ENCODE data around the gene ARPC4. TPM values are rescaled to one million over a fixed set of nuclear protein-coding genes. Genes with fewer than 3 reads are reported as not detected.

Gene ARPC4
- total RNA-seq, 1 donor from 2014 or later = 170 TPM

- DNase-seq = no peak
- Histone ChIP-seq H3K27ac (peak overlapping the region; percentile 87), H3K4me1 (peaks cover 36% of the 10 kb centered on the region), H3K4me3 (peak overlapping the region; percentile 88), H3K36me3 (peaks cover 64% of the 10 kb centered on the region), H3K27me3 (ENCODE audit: low read depth) (no peaks in the 10 kb centered on the region), H3K9me3 (no peaks in the 10 kb centered on the region)
- intact Hi-C loops (cut with DNase I) = no loop called here
- no peak for ATAC-seq
- no peak for TF ChIP-seq CTCF (IDR thresholded peaks at IDR 0.05)
Observed at GRCh38 chr3:9750556-9751411, 42.1 kb upstream of the ARPC4 start.

- Histone ChIP-seq H3K27ac (peak overlapping the region; percentile 43), H3K36me3 (peaks cover 76% of the 10 kb centered on the region), H3K4me3 (no peak overlapping the region), H3K9me3 (no peaks in the 10 kb centered on the region), H3K4me1 (peaks cover 28% of the 10 kb centered on the region), H3K27me3 (ENCODE audit: low read depth) (no peaks in the 10 kb centered on the region)
- ATAC-seq = no peak
- intact Hi-C loops (cut with DNase I) = no loop called here
- DNase-seq = no peak
- TF ChIP-seq CTCF (IDR thresholded peaks at IDR 0.05) = no peak
Observed at GRCh38 chr3:9754678-9755077, 38.2 kb upstream of the ARPC4 start.

GRCh38 chr3:9757427-9757826 is 35.5 kb upstream of the ARPC4 start:
- H3K4me1 ChIP-seq = peaks cover 10% of the 10 kb centered on the region
- intact Hi-C loops (cut with DNase I) = no loop called here
- ATAC-seq (no peak), DNase-seq (no peak)
- no peak overlapping the region for H3K27ac ChIP-seq
- H3K27me3 ChIP-seq (ENCODE audit: low read depth) = no peaks in the 10 kb centered on the region
- H3K4me3 ChIP-seq = no peak overlapping the region
- no peaks in the 10 kb centered on the region for H3K9me3 ChIP-seq
- no peak for TF ChIP-seq CTCF (IDR thresholded peaks at IDR 0.05)
- peaks cover 87% of the 10 kb centered on the region for H3K36me3 ChIP-seq

- Histone ChIP-seq H3K9me3 (no peaks in the 10 kb centered on the region), H3K4me3 (no peak overlapping the region), H3K27ac (no peak overlapping the region), H3K4me1 (no peaks in the 10 kb centered on the region), H3K27me3 (ENCODE audit: low read depth) (no peaks in the 10 kb centered on the region), H3K36me3 (peaks cover 94% of the 10 kb centered on the region)
- TF ChIP-seq CTCF (IDR thresholded peaks at IDR 0.05) = no peak
- ATAC-seq (no peak), DNase-seq (no peak)
- intact Hi-C loops (cut with DNase I) = no loop called here
Observed at GRCh38 chr3:9760779-9761505, 31.9 kb upstream of the ARPC4 start.

GRCh38 chr3:9761919-9762318 is 31.0 kb upstream of the ARPC4 start:
- Histone ChIP-seq H3K27me3 (ENCODE audit: low read depth) (no peaks in the 10 kb centered on the region), H3K36me3 (peaks cover 85% of the 10 kb centered on the region), H3K4me1 (peaks cover 5% of the 10 kb centered on the region), H3K27ac (no peak overlapping the region), H3K4me3 (no peak overlapping the region), H3K9me3 (no peaks in the 10 kb centered on the region)
- TF ChIP-seq CTCF (IDR thresholded peaks at IDR 0.05) = no peak
- intact Hi-C loops (cut with DNase I) = no loop called here
- DNase-seq (no peak), ATAC-seq (no peak)
